ENCODE results near the gene CEP63.
"Not testable (repeated sequence)": the region's sequence is repeated elsewhere in the genome, so short reads cannot be mapped to it uniquely, and the experiment has no call there.

The CEP63 gene

DNA sequence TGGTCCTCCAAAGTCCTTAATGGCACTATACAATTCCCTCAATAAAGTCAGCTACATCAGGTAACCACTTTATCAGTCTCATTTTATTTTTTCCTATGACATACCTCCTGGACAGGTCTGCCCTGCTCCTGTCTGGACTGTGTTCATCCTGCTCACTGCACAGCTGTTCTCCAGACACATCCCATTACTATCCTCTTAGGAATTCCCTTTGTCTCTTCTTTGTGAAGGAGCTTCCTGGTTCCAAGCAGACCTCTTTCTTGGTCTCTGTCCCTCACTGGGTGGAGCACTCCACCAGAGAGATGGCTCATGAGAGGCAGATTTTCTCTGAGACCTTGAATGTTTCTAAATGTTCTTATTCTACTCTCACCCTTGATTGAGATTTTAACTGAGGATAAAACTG lies 104.9 kb downstream of the CEP63 start:
- no peak for DNase-seq

GRCh38 chr3:134592806-134593205 lies 106.9 kb downstream of the CEP63 start:
- no peak for DNase-seq

GRCh38 chr3:134594331-134594741 lies 108.5 kb downstream of the CEP63 start:
- DNase-seq, result no peak

GRCh38 chr3:134594986-134595385 lies 109.1 kb downstream of the CEP63 start:
- DNase-seq, result not testable (repeated sequence)

DNA sequence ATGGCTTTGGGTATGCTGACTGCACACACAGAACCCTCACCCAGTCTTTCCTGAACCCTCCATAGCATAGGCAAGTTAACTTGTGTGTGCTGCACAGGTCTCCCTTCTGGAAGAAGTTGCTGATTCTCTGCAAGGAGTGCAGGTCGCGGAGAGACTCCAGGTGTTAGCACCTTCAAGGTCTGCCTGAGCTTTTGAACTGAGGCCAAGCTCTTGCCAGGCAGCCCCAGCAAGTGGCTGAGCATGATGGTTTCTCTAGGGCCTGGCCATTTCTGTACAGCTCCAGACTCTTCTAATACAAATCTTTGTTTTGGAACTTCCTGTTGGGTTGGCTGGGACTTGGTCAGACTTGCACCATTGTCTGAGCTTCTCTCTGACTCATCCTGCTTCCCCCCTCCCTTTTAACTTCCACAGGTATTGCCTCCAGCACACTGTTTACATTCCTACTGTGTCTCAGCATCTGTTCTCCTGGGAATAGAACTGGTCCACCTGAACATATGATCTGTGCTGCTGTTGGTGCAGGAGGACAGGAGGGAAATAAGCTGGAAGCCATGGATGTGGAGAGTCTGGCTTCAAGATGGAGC lies 111.6 kb downstream of the CEP63 start:
- DNase-seq, result no peak

GRCh38 chr3:134598763-134599545 lies 113.1 kb downstream of the CEP63 start:
- no peak for DNase-seq

DNA sequence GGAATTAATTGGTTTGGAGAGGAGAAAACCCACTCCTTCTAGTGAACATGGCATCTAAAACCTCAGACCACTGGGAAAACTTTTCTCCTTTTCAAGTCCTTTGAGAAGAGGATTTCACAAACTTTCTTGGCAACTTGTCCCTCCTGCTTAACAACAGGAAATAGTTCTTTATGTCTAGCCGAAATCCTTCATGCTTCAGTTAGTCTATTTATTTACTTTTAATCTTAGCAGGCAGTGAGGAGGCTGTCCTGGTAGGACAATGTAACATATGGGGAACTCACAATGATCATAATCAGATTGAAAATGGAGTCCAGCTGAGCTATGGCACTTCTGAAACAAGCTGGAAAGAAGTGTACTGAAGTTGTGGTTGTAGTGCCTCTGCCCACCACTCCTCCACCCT lies 114.3 kb downstream of the CEP63 start:
- DNase-seq, result no peak

DNA sequence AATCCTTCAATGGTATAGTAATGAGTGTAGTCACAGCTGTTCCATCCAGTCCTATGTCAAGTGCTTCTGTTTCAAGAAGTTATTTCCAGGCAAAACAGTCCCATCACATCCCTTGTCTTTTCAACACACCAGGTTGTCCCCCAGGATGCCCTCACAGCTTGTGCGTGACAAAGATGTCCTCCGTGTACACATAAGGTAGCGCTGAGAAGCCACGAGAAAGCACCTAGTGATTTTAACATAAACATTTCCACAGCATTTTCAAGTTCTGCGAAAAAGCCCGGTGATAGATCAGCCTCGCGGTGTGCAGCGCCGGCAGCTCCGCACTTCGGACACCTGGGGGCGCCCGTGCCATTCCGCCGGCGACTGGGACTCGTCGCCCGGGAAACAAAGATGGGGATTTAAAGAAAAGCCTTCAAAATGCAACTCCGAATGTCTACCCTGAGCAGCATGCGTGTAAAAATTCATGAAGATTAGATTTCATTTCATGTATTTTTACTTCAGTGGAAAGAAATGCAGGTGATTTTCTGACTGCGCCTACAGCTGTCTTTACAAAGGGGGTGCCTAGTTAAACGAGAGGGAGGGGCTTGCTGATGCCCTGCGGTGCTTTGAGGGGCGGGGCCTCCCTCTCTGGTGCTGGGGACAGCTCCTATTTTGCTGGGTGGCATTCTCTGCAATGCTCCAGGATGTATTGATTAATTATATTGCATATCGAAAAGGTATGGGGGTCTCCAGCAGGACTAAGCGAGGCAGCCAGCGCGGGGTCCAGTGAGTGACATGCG lies 115.0 kb downstream of the CEP63 start:
- DNase-seq, result peak; percentile 79

DNA sequence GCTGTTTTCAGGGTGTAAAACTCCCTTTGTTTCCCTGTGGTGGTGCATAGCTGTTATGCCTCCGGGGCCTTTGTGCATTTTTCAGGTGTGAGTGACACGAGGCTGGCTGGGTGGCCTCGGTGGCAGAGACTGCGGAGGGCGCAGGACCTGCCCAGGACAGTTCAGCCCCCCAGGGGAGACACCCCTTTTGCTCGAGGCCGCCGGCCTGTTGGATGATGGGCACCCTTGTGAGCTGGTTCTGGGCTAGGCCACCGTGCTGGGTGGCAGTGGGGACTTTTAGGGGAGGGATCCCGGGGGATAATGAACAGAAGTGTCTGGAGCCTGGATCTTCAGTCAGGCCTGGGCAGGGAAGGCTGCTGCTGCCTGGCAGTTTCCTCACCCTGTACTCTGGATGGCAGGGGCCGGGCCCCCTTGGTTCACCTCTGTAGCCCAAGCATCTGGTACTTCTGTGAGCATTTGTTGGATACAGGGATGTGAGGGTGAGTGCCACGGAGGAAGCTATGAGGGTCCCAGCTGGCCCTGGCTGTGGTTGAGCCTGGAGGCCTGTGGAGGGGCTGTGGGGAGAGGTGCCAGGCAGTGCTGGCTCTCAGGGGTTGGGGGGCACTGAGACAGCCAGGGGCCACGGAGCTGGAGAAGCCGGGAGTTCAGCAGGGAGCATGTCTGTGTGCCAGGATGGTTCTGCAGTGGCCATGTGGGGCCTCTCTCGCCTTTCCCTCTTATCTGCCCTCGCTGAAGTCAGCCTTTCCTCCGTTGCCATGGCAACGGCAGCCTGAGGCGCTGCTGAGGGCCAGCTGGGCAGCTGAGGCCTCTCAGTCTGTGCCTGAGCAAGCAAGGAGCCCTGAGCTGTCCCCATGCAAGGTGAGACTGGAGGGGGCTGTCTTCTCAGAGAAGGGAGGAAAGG lies 115.9 kb downstream of the CEP63 start:
- peak; percentile 72 for DNase-seq

GRCh38 chr3:134602440-134602814 lies 116.6 kb downstream of the CEP63 start:
- no peak for DNase-seq

DNA sequence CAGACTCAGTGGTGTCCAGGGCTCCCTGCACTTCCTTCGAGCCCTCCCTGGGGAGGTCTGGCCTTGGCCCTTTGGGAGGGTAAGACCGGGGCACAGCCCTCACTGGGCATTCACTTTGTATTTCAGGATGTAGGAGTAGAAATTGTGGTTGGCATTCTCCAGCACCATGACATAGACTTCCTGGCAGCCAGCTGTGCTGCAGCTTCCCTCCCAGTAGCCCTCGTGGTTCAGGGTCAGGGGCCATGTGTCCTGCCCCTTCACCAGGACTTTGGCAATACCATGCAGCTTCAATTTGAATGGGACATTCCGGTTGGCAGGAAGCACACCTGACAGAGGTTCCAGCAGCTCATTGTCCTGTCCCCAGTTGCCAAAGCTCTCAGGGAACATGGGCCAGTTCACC lies 117.6 kb downstream of the CEP63 start:
- DNase-seq, result no peak

DNA sequence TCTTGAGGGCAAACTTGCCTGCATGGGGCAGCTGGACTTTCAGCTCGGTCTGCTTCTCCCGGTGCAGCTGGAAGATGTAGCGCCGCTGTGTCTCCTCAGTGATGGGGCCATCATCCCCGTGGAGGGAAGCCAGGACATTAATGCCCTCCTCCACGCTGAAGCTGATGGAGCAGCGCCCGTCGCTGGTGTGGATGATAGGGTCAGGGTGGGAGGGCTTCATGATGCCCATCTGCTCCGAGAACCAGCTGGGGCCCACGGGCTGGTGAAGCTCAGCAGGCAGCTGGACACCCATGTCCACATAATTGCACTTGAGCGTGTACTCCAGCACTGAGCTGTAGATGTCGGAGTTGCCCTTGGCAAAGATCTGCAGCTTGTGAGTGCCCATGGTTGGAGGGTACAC lies 118.1 kb downstream of the CEP63 start:
- no peak for DNase-seq

GRCh38 chr3:134605556-134605955 lies 119.7 kb downstream of the CEP63 start:
- DNase-seq, result no peak

GRCh38 chr3:134606033-134607025 lies 120.5 kb downstream of the CEP63 start:
- peak; percentile 69 for DNase-seq

- no peak for DNase-seq
Measured at GRCh38 chr3:134607054-134608022, 121.5 kb downstream of the CEP63 start.

DNA sequence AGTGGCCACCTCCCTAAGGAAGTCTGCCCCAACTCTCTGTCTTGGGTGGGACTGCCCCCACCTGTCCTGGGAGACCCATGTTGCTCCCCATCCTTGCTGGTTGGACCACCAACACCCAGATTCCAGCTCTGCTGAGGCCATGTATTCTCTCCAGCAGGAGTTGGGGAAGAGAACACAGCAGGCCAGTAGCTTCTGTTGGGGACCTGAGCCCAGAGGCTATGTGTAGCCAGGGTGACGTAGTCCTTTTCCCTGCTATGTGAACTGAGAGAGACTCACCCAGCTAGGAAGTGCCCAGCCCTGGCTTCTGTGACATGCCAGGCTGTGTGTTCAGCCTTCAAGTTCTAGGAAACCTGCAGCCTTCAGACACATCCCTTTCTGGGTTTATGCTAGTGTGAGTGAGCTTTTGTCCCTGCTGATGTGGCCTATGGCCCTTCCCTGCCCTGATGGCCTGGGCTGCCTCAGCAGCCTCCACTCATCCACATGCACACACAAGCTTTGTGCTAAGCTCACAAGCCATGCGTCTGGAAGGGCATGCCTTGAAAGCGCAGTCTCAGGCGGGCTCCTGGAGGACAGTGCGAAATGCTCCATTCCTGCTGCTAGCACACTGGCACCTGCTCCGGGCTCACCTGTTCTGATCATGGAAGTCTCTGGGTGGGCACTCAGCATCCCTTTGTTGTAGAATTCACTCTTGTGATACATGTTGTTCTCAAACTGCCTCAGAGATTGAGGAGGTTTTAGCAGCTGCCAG lies 122.3 kb downstream of the CEP63 start:
- DNase-seq, result no peak

- no peak for DNase-seq
Measured at GRCh38 chr3:134608771-134609435, 123.0 kb downstream of the CEP63 start.

DNA sequence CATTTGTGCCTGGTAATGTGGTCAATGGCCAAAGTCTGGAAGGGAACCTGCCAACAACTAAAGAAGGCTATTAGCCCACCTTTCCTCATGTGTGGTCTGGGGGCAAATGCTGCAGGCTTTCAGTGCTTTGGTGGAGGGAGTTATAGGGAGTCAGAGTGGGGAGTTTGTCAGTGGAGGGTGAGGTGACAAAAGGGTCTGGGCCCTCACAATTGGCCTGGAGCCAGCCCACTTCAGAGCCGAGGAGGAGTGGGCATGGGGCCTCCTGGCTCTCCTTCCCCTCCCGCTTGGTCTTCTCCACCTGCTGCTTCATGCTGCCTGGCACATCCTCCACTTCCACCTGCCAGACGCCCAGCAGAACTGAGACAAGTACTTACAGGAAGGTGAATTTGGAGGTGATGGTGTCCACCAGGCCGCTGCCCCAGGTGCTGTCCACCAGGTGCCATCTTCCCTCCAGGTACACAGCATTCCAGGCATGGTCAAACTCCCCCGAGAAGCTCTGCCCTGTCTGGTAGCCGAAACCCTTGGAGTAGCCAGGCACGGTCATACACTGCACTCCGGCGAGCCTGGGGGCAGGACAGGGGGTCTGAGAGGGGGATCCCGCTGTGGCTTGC lies 124.1 kb downstream of the CEP63 start:
- DNase-seq, result no peak

Measured in OCI-M1 (cell line).